Adrenal gland (tissue), 5 donors: ENCODE results near the gene APLP1.

Experiments
- CTCF ChIP-seq, 6 experiments: fragments of 450-650 bp in 4 of 6; fragments of 200-600 bp in 2 of 6; sonication (generic) in 1 of 6; IDR thresholded peaks; 1 replicate in 5 of 6; 2 replicates in 1 of 6; pipeline versions ENCODE4 v1.5.1 to v1.8.0; 2016 to 2021; ENCODE audit warnings: antibody characterized with exemption in 6 of 6, mild to moderate bottlenecking in 2 of 6, moderate library complexity in 1 of 6
- POLR2A ChIP-seq, 2 donors: fragments of 450-650 bp; IDR thresholded peaks; one replicate each; pipeline ENCODE4 v1.6.1; 2017; ENCODE audit warnings: antibody characterized with exemption in 2 of 2, mild to moderate bottlenecking in 2 of 2, moderate library complexity in 1 of 2
- donor health status: DM: no; HTN: no; CAD: no.

GRCh38 chr19:35842666-35843272 is 25.6 kb upstream of the APLP1 start:
- no peak for TF ChIP-seq CTCF (IDR thresholded peaks at IDR 0.05)
- no peak for TF ChIP-seq POLR2A (IDR thresholded peaks at IDR 0.05)
